HG02970 (cell line): ENCODE measurements around the gene KATNBL1.

Source experiments
- ATAC-seq: cut with Tn5 transposase; IDR thresholded peaks from one replicate; pipeline ENCODE4 v1.9.1; 2021; ENCODE audit warnings: mild to moderate bottlenecking, moderate library complexity, moderate number of reproducible peaks; ENCODE audit not compliant: unreplicated experiment, low FRiP score

KATNBL1 gene, protein sequence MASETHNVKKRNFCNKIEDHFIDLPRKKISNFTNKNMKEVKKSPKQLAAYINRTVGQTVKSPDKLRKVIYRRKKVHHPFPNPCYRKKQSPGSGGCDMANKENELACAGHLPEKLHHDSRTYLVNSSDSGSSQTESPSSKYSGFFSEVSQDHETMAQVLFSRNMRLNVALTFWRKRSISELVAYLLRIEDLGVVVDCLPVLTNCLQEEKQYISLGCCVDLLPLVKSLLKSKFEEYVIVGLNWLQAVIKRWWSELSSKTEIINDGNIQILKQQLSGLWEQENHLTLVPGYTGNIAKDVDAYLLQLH

DNA sequence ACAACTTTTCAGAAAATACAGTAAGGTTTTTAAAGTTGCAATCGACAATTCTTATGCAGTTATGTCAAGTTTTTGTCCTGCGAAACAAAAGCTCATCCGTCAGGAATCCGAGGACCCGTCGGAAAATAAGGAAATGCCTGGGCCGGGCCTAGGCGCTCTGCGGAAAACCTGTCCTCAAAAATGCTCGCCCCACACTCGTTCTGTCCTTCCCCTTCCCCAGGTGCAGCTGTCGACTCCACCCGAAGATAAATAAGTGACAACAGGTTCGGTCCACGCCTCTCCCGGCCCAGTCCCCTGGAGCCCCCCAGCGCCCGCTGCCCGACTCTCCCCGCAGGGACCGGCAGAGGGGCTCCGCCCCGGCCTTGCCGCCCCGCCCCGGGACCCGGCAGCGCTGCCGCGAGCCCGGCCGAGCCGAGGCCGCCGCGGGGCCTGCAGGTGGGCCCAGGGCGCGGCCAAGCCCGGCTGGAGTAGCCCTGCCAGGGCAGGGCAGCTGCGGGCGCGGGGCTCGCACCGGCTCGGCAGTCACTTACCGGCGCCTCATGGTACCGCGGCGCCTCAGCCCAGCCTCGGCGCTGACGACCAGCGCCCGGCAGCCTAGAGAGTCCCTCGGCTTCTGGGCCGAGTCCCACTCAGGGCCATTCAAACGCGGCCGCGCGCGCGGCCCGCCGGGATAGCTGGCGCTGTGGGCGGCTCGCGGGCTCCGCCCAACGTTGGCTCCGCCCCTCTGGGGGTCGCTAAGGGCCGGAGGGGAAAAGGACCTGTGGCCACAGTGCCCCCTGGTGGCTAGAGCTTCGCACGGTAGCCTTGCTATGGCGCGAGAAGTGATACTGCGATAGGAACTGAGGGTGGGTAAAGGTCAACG lies at the start of gene KATNBL1:
Gene KATNBL1, minus strand, starts transcription at position 676 of the 862 bp plus-strand sequence. CDS start 46,420 bp downstream, outside the sequence.
- peak; percentile 85 for ATAC-seq

DNA sequence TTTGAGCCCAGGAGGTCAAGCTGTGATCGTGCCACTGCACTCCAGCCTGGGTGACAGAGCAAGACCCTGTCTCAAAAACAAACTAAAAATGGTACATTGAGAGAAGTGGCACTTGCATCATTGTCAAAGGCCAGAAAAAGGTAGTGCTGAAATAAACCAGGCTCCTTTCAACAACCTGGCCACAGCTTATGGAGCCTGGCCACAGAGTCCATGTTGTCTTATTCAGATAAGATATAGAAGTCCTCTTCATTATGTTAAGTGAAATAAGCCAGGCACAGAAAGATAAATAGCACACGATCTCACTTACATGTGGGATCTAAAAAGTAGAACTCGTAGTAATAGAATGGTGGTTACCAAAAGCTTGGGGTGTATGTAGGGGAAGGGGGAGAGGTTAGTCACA lies 49.7 kb upstream of the KATNBL1 start:
- ATAC-seq: no peak

DNA sequence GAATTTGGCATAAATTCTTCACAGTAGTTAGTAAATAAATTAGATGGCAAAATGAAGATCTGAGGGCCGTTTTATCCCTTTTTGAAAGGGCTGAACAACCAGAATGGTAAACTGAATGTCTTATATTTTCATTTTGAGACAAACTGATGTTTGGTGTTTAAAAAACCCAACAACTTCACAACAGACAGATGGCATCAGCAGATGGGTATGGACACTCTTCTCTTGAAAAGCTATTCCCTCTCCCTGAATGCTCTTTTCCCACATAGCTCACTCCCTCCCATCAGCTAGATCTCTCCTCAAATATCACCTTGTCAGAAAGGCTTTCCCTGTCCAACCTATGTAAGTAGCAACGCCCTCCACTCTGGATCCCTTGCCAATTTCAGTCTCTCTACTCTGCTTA lies 48.3 kb upstream of the KATNBL1 start:
- no peak for ATAC-seq

DNA sequence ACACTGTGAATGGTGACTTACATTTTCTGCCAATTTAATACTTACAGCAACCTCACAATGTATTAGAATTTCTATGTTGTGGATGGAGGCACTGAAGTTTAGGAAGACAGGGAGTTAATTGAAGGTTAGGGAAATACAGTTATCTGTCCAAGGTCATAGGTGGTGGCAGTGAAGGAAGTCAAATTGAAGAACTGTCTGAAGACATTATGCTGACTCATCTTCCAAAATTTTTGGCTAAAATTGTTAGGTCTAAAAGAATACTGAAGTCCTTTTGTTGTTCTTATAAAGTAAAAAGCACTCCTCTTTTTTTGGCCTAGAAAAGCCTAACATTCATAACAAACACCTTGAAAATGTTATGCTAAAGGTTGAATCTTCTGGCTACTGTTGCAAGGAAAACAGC lies 42.6 kb upstream of the KATNBL1 start:
- no peak for ATAC-seq

DNA sequence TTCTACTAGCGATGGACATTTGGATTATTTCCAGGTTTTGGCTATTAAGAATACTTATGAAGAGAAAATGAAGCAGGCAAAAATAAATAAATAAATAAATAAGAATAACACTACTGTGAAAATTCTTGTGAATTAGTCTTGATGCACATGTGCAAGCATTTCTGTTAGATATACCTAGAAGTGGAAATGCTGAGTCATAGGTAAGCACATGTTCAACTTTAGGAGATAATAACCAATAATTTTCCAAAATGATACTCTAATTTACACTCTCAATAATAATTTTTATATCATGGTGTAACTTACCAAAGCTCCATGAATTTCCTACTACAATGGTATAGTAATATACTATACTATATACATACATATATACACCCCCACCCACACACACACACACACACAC lies 38.3 kb upstream of the KATNBL1 start:
- no peak for ATAC-seq

DNA sequence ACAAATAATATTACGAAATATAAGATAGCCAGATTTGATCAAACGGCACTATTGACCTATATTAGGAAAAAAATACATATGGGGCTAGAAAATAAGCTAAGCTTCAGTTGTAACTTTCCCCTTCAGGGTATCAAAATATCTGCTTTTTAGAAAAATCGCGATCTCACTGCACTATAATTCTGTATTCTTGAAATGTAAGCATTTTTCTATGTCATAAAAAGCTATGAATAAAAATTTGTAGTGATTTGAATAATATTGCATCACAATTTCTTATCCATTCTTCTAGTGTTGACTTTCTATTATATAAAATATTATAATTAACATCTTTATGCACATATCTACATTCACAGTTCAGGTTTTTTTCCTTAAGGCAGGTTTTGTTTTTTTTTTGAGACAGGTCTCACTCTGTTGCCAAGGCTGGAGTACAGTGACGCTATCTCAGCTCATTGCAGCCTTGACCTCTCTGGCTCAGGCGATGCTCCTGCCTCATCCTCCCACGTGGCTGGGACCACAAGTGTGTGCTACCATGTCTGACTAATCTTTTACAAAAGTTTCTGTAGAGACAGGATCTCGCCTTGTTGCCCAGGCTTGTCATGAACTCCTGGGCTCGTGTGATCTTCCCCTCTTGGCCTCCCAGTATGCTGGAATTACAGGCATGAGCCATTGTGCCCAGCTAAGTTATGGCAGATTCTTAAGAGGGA lies 36.5 kb upstream of the KATNBL1 start:
- no peak for ATAC-seq

DNA sequence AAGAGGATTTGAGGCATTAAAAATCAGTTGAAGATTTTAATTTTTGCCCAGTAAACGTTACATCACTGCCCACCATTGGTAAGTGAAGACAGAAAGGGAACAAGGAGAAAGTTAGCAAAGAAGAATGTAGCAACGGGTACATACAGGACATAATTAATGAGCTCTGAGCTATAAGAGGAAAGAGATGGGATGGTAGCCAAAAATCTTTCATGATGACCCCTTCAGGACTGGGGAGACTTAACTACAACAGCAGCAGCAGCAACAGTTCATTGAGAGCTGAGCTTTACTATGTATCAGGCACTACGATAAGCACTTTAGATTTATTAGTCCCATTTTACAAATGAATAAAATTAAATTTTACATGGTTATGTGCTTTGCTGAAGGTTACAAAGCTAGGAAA lies 33.3 kb upstream of the KATNBL1 start:
- ATAC-seq: no peak

DNA sequence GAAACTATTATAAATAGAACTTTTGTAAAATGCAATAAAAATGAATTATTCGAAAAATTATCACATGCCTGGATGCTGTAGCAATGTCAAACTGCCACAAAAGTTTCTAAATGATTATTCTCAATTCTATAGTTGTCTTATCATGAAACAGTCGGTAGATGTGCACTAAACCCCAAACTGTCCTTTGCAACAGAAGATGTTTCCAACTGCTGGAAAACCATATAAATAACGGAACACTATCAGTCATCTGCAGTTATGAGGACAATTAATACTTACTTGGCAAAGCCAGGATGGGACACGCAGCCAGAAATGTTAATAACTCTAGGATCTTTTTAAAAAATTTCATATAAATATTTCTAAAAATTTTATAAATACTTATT lies 32.4 kb upstream of the KATNBL1 start:
- ATAC-seq: no peak

DNA sequence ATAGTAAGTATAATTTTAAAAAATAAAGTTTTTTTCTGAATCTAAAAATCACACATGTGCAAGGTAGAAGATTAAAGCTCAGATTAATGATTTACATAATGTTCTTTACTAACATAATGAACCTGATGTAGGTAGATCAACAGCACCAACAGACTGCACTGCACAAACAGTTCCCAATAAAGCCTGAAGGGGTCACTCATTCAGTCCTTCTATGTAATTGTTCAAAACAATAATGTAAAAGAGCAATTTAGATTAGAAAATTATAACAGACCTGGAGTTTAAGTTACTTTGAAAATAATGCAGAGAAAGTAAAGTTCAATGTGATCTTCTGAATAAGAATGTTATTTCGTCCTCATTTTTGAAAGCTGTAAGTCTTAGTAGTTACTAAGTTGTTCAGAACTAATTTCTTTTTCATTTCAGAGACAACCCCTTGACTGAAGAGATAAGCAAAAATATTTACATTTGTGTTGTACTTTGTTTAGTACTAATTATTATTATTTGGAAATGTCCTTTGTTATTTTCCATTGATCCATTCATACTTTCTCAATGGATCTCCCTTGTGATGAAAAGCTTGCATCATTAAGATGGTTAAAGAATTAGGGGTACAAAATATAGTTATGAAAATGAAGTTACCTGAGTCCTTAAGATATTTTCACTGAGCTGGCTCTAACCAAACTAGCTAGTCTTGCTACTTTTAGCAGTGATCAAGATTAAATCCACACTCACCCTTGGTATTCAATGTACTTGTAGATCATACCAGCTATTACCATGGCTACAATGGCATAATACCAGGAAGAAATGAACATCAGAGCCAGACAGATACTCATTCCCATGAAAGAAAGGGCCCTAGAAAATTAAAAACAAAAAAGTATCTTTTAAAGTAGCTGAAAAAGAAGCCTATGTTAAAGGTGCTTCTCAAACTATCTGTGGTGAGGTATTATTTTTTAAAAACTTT lies 31.8 kb upstream of the KATNBL1 start:
- no peak for ATAC-seq

DNA sequence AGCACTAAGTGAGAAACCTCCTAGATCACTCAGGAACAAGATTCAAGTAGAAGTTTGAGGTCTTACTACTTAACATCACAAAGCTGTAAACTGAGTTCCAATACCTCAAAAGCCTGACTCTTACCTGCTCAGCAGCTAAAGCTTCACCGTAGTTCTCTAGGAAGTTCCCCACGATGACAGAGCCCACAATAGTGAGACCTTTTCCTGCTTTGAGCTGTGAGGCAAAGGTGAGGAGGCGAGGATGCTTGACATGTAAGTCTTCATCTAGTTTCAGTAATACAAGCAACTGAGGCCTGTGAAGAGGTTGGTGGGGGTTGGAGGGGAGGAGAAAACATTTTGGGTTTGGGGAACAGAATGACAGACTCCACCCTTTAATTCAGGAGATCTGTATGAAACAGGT lies 30.6 kb upstream of the KATNBL1 start:
- no peak for ATAC-seq

DNA sequence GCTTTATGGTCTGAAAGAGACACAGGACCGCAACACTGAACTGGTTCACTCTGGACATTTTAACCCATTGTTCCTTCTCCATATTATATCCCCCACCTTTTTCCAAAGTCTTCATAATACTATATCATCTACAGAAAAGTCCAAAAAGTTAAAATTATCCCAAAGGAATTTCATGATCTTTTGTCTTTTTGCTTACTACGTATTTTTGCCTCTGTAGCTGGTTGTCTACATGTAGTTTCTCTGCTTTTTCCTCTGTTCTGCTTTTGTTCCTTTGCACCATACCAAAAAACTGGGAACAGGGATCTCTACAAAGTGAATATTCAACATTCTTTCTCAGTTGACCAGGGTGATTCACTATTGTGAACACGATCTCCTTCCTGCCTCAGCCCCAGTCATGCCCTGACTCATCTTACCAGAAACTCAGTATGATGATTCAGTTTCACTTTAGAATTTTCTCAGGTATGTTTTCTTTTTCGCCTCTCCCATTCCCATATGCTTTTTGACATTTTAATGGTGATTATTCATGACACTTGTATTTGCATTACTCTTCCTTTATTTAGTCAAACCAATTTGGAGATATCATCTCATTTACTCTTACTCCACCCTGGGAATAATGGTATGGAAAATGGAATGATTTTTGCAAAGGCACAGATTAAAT lies 29.4 kb upstream of the KATNBL1 start:
- no peak for ATAC-seq

DNA sequence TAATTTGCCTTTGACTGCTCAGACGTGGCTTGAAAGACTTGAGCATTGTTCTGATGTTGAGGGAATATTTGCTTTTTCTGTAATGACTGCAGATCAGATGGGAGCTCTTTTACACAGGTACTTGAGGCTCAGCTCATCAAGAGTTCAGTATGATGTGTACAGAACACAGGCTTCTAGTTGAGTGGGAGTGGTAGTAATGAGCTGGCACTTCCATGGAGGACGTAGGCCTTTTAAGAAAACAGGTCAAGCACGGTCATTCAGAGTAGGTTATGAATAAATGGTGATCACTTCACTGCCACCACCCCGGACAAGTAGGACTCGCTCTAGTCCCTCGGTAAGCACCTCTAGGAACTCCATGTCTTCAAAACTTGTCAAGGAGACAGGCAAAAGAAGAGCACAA lies 23.7 kb upstream of the KATNBL1 start:
- no peak for ATAC-seq

DNA sequence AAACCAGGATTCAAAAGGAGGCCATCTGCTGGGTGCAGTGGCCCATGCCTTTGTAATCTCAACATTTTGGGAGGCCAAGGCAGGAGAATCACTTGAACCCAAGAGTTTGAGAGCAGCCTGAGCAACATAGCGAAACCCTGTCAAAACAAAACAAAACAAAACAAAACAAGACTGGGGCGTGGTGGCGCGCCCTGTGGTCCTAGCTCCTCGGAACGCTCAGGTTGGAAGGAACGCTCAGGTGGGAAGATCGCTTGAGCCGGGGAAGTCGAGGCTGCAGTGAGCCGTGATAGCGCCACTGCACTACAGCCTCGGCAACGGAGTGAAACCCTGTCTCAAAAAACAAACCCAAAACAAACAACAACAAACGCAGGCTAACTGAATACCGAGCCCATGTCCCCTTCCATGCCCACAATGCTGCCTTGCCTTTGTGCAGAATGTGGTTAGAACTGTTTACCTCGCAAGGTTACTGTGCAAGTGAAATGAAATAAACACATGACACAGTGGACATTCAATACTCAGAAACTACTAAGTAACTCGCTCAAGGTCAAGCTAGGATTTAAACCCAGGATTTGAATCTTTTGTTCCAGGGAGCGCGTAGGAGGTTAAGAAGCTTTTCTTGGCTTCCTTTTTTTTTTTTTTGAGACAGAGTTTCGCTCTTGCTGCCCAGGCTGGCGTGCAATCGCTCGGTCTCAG lies 14.2 kb upstream of the KATNBL1 start:
- peak; percentile 15 for ATAC-seq

DNA sequence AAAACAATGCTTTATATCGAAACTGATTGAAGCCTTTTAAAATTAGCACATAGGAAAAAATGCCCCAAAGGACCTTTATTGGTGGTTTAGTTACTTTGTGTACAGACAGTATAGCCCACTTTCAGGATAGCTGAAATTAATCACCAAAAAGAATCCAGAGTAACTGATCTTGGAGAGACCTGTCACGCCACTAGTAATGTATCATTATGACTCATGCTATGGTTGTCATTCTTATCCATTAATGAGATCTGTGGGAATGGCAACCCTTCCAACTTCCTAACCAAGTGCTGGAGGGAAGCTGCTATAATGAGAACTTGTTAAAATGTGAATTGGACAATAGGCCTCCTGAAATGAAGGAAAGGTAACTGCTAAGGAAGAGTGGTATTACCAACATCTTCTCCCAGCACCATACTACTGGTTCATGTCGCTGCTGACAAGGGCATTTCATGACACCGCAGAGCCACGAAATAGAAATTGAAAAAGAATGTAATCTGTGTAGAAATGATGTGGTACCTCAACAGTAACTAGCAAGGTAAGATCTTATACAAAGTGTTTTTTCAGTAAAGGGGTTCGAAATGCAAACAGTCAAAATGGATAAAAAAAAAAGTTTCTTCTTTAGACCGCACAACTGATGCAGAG lies 7.8 kb upstream of the KATNBL1 start:
- no peak for ATAC-seq

DNA sequence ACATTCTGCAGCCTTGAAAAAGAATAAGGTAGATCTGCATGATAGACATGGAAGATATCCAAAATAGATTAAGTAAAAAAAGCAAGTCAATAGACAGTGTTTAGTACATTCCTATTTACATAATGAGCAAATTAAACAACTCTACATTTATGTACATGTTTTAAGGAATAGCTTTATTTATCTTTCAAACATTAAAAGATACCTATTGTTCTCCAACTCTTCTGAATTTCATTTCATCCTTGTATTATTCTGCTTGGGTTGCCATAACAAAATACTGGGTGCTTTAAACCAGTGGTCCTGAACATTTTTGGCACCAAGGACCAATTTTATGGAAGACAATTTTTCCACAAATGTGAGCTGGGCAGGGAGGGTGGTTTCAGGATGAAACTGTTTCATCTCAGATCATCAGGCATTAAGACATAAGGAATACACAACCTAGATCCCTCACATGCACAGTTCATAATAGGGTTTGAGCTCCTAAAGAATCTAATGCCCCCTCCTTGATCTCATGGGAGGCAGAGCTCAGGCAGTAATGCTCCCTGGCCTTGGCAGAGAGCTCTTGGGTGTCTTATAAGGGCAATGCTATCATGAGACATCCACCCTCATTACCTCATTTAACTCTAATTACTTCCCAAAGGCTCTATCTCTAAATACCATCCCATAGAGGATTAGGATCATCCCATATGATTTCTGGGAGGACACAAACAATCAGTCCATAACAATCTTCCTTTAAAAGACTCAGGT lies 6.8 kb upstream of the KATNBL1 start:
- no peak for ATAC-seq

DNA sequence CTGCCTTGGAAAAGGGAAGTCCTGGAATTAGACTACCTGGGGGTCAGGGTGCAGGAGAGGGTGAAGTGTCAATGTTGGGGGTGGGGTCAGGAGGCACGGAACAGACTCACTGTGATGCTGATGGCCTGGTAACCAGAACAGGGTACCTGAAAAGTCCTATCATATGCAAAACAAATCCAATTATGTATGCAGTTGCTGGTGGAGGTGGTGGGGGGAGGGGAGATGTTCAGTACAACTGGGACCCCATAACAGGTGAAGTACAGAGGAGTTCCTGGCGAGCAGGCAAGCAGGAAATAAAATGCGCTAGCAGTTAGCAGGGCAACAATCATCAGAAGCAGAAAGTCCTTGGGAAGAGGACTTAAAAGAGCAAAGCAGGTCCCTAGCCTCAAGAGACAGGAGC lies 4.2 kb upstream of the KATNBL1 start:
- ATAC-seq: no peak

DNA sequence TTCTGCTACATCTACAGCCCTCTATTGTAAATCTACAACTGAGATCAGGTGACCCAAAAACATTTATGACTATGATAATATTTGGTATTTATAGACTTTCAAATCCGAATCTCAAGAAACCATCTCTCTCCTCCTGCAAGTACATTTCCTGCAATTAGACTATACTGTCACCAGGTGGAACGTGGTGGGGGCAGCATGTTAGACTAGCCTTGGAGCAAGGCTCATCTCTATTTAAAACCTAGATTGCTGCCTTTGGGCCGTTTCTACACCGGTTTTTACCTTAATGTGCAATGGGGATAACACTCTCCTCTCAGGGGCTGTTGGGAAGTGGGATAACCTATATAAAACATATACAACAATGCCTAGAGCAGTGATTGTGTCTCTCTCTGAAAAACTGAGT lies 3.8 kb upstream of the KATNBL1 start:
- no peak for ATAC-seq

DNA sequence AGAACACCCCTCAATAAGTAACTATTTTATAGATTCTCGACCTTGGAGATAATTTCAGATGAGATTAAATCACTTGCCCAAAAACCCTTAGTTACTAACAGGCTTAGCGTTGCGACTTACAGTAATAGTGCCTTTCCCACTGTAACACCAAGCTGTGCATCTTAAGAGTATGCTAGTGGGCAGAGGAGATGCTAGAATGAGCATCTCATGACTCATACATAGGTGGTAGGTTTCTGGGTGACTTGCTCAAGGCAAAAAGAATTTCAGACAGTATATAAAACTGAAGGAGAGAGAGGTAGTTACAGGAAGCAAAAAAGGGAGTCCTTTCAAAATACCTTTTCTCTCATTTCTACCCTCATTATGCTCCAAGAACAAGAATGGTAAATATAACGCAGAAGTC lies 3.9 kb downstream of the KATNBL1 start:
- ATAC-seq: no peak
